Spleen (tissue), 7 donors: ENCODE data around the gene GPC2.

ENCODE experiments used
- POLR2AphosphoS5 ChIP-seq, 3 donors: sonication (generic); formaldehyde crosslinking; IDR thresholded peaks; one replicate each; pipeline ENCODE4 v1.5.1; 2017; ENCODE audit warnings: antibody characterized with exemption in 3 of 3
- TF ChIP-seq, protein P1 (sequence below), 11 experiments: fragments of 200-600 bp in 7 of 11; fragments of 450-650 bp in 4 of 11; sonication (generic) in 4 of 11; IDR thresholded peaks in 8 of 11; conservative IDR thresholded peaks in 3 of 11; 1 replicate in 7 of 11; 2 replicates in 4 of 11; pipeline versions ENCODE4 v1.4.0 to v1.8.0; 2016 to 2021; ENCODE audit warnings: antibody characterized with exemption in 11 of 11, inconsistent platforms in 4 of 11, mild to moderate bottlenecking in 1 of 11
- donor health status: DM: no; HTN: no; CAD: no; lungs with moderate emphysema.
- donor health status: DM: no; HTN: no; CAD: no.
- donor health status: DM: no; HTN: no; CAD: no.

GRCh38 chr7:100221231-100221718 is 44.1 kb upstream of the GPC2 start:
- TF ChIP-seq, protein P1, sequence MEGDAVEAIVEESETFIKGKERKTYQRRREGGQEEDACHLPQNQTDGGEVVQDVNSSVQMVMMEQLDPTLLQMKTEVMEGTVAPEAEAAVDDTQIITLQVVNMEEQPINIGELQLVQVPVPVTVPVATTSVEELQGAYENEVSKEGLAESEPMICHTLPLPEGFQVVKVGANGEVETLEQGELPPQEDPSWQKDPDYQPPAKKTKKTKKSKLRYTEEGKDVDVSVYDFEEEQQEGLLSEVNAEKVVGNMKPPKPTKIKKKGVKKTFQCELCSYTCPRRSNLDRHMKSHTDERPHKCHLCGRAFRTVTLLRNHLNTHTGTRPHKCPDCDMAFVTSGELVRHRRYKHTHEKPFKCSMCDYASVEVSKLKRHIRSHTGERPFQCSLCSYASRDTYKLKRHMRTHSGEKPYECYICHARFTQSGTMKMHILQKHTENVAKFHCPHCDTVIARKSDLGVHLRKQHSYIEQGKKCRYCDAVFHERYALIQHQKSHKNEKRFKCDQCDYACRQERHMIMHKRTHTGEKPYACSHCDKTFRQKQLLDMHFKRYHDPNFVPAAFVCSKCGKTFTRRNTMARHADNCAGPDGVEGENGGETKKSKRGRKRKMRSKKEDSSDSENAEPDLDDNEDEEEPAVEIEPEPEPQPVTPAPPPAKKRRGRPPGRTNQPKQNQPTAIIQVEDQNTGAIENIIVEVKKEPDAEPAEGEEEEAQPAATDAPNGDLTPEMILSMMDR (IDR thresholded peaks at IDR 0.05 in 8 of 11, conservative IDR thresholded peaks at IDR 0.05 in 3 of 11) = peak in 1 of 11 experiments; percentile 4
- peak; percentile 44 to 97 (median 87) for TF ChIP-seq POLR2AphosphoS5 (IDR thresholded peaks at IDR 0.05)
